Measurements from ENCODE around the gene TRAF3.
"Not testable (repeated sequence)": the region's sequence is repeated elsewhere in the genome, so short reads cannot be mapped to it uniquely, and the experiment has no call there.

Gene TRAF3

GRCh38 chr14:102866982-102867761 is 89.9 kb downstream of the TRAF3 start:
- DNase-seq (ENCODE audit: low read depth) = no peak

DNA sequence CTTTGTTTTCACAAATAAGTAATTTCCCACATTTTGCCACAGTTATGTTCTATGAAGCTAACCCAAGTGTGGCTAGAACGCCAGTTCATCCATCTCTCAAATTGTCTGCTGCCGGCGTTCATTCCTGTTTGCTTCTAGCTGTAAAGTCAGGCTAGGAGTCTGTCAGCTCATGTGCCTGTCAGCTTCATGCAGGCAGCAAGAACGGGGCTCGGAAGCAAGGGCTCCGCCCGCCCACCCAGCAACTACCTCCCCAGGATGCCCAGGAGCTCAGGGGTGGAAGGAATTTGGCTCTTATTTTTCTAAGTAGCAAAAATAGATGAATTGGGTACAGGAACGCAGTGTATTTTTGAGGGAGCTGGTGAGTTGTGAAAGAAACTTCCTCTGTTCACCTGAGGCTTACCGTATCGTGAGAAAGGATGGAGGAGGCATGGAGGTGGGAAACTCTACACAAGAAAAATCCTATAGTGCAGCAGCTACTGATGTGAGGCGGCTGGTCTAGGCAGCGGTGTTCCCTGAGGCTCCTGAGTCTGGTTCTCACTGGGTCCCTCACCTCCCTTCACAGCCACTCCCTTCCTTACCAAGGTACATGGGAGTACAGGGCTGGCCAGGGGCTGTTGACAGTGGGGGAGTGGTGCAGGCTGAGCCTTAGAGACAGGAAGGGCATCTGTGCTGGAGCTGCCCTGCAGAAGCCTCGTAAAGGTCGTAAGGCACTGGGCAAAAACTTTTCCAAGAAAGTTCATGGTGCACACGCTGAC is 90.8 kb downstream of the TRAF3 start:
- no peak for DNase-seq (ENCODE audit: low read depth)

- DNase-seq (ENCODE audit: low read depth) = no peak
These were observed 91.8 kb downstream of the TRAF3 start for GRCh38 chr14:102868956-102869547.

GRCh38 chr14:102870246-102870645 is 93.0 kb downstream of the TRAF3 start:
- no peak for DNase-seq (ENCODE audit: low read depth)

- DNase-seq (ENCODE audit: low read depth) = no peak
These were observed 94.0 kb downstream of the TRAF3 start for GRCh38 chr14:102870994-102871831.

GRCh38 chr14:102872020-102872419 is 94.8 kb downstream of the TRAF3 start:
- DNase-seq (ENCODE audit: low read depth) = no peak

DNA sequence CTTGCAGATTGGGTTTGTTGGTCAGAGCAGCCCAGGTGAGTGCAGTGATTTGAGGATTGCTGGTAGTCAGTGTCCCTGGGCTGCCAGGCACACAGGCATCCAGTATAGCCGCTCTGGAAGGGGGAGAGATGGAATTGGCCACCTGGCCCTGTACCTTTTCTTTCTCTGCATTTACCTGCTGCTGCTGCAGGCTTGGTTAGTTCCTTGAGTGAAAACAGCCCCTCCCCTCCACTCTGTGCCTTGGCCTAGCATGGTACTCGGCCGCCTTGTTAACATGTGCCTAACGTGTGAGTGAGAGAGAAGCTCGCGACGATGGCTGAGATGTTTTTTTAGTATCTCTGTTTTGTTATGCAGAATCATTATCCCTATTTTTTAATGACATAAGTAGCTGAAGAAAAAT is 95.9 kb downstream of the TRAF3 start:
- DNase-seq (ENCODE audit: low read depth) = no peak

- no peak for DNase-seq (ENCODE audit: low read depth)
These were observed 96.4 kb downstream of the TRAF3 start for GRCh38 chr14:102873546-102874061.

DNA sequence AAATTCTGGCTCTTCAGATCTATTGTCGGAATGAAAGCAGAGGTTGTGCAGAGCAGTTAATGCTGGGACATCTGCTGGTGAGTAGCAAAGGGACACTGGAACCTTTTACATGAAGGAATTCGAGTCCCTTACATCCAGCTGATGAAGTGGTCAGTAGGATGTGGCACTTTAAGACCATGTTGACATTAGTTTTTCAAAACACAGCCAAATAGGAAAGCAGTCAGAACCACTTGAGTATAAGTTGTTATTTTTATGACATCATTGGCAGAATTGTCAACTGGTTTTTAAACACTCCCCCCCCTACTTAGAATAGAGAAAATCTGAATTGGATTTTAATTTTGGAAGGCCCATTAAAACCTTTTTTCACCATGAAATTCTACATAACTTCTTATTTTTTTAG is 98.4 kb downstream of the TRAF3 start:
- DNase-seq (ENCODE audit: low read depth) = no peak

DNA sequence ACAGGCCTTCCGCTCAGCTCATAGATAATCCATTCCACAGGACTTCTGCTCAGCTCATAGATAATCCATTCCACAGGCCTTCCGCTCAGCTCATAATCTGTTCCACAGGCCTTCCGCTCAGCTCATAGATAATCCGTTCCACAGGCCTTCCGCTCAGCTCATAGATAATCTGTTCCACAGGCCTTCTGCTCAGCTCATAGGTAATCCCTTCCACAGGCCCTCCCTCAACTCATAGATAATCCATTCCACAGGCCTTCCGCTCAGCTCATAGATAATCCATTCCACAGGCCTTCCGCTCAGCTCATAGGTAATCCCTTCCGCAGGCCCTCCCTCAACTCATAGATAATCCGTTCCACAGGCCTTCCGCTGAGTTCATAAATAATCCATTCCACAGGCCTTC is 100.3 kb downstream of the TRAF3 start:
- not testable (repeated sequence) for DNase-seq (ENCODE audit: low read depth)

DNA sequence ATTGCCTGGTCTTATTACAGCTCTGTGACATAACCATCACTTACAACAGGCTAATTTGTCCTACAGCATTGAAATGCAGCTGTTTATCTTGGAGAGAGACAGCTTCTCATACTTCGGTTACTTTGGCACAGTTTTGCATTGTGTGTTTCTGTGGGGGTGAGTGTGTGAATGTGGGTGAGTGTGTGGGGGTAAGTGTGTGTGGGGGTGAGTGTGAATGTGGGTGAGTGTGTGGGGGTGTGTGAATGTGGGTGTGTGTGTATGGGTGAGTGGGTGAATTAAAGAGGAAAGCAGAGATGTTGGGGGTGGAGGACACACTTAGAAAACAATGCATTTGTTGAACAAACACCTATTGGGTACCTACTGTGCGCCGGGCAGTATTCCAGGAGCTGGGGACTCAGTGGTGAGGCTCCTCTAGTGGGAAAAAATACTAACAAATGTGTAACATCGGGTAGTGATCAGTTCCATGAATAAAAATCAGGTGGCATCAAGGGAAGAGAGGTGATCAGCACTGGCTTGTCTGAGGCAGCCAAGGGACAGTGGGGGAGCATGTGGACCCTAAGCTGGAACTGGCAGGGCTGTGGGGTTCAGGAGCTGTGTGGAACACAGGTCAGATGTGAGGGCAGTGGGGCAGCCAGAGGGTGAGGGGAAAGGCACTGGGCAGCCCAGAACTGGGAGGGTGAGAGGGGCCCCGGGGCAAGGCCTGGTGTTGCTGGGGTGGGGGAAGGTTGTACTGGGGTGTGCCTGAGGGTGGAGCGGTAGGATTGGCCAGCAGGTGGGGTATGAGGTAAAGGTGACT is 101.1 kb downstream of the TRAF3 start:
- no peak for DNase-seq (ENCODE audit: low read depth)

GRCh38 chr14:102878970-102879460 is 101.8 kb downstream of the TRAF3 start:
- no peak for DNase-seq (ENCODE audit: low read depth)

GRCh38 chr14:102882226-102882906 is 105.1 kb downstream of the TRAF3 start:
- no peak for DNase-seq (ENCODE audit: low read depth)

DNA sequence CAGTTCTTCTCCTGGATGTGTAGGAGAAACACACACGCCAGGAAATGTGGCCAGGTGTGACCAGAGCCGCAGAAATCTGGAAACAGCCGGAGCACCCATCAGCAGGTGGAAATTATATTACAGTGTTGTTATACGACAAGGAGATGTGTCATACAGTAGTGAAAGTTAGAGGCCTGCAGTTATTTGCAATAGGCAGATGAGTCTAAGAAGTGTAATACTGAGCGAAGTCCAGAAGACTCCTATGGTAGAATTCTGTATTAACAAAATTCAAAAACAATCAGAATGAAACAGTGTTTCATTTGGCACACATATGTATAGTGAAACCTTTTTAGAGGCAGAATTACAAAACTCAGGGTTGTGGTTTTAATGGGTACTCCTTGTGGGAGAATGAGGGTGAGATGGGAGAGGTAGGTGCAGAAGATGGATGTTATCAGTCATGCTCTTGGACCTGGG is 105.9 kb downstream of the TRAF3 start:
- DNase-seq (ENCODE audit: low read depth) = no peak

DNA sequence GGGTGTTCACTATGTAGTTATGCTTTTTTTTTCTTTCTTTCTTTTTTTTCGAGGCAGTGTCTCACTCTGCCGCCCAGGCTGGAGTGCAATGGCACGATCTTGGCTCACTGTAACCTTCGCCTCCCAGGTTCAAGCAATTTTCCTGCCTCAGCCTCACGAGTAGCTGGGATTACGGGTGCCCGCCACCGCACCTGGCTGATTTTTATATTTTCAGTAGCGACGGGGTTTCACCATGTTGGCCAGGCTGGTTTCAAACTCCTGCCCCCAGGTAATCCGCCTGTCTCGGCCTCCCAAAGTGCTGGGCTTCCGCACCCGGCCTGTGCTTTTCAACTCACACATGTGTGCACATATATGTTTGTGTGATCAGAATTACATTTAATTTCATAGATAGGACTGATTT is 106.3 kb downstream of the TRAF3 start:
- DNase-seq (ENCODE audit: low read depth) = no peak

GRCh38 chr14:102885737-102886447 is 108.6 kb downstream of the TRAF3 start:
- no peak for DNase-seq (ENCODE audit: low read depth)

DNA sequence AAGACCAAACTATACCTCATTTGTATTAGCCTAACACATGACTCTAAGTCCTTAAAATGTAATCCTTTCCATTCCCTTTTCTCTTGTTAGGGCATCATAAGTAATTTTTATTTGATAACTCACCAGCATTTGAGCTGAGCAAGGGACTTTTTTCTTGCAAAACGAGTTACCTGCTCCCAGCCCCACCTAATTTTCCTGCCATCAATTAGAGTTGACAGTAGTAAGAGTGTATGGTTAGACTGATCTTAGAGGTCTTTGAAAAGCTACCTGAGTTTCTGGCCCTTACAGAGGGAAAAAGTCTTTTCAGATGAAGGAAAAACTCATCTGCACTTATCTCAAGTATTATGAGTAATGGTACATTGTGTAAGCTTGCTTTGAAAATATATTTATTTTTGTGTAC is 111.5 kb downstream of the TRAF3 start:
- DNase-seq (ENCODE audit: low read depth) = no peak

GRCh38 chr14:102889615-102890014 is 112.4 kb downstream of the TRAF3 start:
- DNase-seq (ENCODE audit: low read depth) = no peak

- DNase-seq (ENCODE audit: low read depth) = no peak
These were observed 113.9 kb downstream of the TRAF3 start for GRCh38 chr14:102891111-102891510.

DNA sequence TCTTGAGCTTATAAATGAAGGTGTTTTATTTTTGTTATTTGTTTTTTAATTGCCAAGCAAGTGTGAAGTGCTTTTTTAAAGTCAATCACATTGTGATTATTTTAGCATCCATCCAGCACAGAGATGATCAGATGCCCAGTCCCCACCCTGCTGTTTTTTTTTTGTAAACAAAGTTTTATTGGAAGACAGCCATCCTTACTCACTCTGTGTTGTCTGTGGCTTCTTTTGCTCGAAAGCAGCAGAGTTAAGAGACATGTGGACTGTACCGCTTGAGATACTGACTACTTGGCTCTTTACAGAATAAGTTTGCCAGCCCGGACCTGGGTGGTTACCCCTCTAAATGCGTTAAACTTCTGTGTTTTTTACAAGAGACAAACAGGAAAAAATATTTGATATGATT is 114.3 kb downstream of the TRAF3 start:
- no peak for DNase-seq (ENCODE audit: low read depth)
